NCI-H187 (cell line): ENCODE results near the gene ALKBH4.
"Not testable (repeated sequence)": the region's sequence is repeated elsewhere in the genome, so short reads cannot be mapped to it uniquely, and the experiment has no call there.

Experiments
- DNase-seq, 2 experiments: peaks; one replicate each; lab custom pipeline; 2025; lab: John Stamatoyannopoulos, UW

The ALKBH4 gene

GRCh38 chr7:102478314-102479208 lies 13.9 kb upstream of the ALKBH4 start, which contains the start of gene POLR2J:
POLR2J (minus strand) TSS chr7:102478922; CDS start chr7:102478860, 62 bp downstream.
- not testable (repeated sequence) for DNase-seq

- DNase-seq: not testable (repeated sequence)
Measured at GRCh38 chr7:102474736-102475435, 10.2 kb upstream of the ALKBH4 start.

DNA sequence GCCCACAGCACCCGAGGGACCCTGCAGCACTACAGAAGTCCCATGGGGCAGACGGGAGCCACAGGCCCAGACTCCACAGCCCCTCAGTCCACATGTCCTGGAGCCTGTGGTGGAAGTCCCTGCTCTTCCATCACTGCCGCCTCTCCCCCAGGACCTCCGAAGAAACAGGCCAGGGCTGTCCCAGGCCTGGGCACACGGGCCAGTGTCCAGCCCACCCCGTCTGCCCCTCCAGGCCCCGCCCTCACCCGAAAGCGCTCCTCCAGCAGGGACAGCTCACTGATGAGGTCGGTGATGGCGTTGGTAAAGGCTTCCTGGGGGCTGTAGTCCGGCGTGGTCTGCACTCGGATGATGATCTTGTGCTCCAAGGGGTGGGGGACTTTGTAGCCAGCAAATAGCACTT lies 9.5 kb upstream of the ALKBH4 start:
- DNase-seq: not testable (repeated sequence)

GRCh38 chr7:102473271-102473991 lies 8.8 kb upstream of the ALKBH4 start:
- no peak for DNase-seq

GRCh38 chr7:102472126-102473041 lies 7.7 kb upstream of the ALKBH4 start:
- DNase-seq: no peak

GRCh38 chr7:102471791-102472125 lies 7.1 kb upstream of the ALKBH4 start:
- no peak for DNase-seq

DNA sequence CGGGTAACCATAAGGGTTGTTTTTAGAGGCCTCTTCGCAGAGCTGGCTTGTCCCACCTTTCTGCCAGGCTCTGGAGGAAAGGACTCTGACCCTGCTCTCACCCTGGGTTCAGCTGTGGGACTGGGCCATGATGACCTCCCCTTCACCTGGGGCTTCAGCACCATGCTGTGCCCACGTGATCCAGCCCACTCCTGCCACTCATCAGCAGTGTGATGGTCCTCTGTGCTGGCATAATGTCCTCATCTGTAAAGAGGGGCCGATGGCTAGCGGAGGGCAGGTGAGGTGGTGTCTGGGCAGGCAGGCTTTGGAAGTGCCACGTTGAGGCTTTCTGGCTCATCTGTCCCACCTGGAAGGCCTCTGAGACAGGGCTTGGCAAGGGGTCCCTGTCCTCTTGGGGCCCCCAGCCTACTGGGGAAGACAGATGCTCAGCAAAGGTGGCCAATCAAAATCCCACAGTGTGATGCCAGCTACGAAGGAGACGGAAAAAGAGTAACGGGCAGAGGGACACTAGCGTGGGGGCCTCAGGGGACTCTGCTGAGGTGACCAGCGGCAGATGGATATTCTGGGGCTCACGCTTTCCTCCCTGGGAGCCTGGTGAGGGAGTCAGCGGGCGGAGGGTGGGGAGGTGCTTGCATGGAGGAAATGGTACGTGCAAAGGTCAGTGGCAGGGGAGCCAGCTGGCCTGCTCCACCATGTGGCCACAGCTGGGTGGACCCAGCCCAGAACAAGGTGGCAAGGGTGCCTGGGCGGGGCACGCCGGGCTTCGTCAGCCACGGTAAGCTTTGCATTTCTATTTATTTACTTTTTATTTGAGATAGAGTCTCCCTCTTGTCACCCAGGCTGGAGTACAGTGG lies 5.5 kb upstream of the ALKBH4 start:
- DNase-seq: no peak

GRCh38 chr7:102469351-102469971 lies 4.8 kb upstream of the ALKBH4 start:
- DNase-seq: no peak

DNA sequence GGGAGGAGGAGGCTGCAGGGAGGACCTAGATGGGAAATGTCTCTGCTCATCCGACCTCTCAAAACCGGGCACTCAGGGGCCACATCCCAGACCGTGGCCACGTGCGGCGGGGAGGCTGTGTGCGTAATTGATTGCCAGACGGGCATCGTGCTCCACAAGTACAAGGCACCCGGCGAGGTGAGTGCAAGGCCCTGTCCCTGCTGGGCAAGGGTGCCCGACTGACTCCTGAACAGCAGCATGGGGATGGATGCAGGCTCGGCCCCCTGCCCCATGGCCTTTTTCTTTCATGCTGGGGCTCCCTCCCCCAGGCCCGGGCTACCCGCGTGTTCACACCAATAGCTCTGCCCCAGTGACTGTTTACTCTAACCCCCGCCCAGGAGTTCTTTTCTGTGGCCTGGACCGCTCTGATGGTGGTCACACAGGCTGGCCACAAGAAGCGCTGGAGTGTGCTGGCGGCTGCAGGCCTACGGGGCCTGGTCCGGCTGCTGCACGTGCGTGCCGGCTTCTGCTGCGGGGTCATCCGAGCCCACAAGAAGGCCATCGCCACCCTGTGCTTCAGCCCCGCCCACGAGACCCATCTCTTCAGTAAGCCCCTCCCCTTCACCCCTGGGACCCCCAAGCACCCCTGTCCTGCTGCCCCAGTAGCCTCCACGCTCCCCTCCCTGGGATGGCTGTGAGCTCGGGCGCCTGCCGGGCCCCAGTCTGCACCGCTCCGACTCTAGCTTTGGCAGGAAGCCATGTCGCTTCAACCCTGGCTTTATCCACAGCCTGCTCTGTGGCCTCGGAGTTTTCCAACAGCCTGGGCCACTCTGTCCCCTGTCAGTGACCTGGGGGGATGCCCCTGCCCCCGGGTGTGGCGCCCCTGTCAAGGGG lies 4.1 kb upstream of the ALKBH4 start:
- no peak for DNase-seq

GRCh38 chr7:102467581-102468477 lies 3.2 kb upstream of the ALKBH4 start:
- DNase-seq: no peak

- DNase-seq: no peak
Measured at GRCh38 chr7:102466097-102466496, 1.4 kb upstream of the ALKBH4 start.

DNA sequence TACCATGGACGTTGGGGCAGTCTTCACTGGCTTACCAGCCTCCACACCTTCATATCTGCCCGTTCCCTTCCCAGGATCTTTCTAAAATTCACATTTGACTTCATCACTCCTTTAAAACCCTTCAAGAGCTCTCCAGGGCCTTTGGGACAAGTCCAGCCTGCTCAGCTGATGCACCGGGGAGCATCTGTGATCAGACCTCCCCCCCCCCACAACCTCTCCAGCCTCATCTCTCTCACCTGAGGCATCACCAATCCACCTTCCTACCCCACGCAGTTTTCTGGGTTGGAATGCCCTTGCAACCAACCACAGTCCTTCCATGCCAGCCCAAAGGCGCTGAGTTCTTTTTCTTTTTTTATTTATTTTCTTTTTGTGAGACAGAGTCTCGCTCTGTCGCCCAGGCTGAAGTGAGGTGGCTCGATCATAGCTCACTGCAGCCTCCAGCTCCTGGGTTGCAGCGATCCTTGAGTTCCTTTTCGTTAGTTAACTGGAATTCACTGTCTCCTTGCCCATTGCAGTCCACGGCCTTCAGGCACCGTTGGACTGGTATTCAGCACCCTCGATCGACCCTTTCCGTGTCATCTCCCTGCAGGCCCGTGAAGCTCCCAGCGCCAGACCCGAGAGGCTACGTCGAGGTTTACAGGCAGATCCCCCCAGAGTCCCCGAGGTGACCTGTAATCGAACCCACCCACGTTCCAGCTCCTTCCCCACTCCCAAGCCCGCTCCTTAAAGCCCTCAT lies 654 bp downstream of the ALKBH4 start:
- DNase-seq: no peak

DNA sequence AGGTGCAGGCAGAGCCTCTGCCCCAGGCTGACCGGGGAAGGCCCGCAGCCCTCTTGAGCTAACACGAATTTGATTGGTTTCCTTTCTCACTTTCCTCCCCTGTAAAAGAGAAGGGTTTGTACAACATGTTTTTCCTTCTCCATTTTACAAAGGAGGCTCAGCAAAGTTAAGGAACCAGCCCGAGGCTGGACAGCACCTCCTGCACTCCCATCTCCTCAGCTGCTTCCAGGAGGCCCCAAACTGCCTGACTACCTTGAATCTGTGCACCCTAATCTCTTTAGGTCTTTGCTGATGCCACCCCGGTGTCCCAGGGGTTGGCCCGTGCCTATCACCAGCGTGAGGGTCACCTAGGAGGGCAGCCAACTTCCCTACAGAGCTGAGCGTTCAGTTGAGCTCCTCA lies 4.2 kb downstream of the ALKBH4 start:
- no peak for DNase-seq

DNA sequence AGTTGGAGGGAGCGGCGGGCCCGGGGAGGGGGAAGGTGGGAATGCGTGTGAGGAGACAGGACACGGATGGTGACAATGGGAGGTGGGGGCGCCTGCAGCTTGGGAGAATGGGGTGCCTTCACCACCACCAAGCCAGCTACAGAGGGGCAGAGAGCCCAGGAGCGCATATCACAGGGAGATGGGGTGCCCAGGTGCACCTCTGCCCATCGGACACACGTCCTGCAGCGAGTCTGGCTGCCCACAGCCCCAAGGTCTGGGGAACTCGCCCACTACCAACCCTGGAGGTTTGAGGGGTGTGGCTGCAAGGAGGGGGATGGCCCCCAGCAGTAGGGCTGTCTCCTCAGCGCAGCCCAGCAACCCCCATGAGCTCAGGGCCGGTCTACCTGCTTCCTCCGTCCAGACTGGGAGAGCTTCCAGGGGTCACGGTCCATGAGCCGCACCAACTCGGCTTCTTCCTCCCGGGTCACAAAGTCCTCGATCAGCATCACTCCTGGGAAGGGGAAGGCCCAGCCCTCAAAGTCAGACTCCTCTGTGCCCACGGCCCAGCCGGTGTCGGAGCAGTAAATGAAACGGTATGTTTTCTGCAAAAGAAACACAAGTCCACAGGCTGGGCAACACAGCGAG lies 5.3 kb downstream of the ALKBH4 start:
- no peak for DNase-seq

DNA sequence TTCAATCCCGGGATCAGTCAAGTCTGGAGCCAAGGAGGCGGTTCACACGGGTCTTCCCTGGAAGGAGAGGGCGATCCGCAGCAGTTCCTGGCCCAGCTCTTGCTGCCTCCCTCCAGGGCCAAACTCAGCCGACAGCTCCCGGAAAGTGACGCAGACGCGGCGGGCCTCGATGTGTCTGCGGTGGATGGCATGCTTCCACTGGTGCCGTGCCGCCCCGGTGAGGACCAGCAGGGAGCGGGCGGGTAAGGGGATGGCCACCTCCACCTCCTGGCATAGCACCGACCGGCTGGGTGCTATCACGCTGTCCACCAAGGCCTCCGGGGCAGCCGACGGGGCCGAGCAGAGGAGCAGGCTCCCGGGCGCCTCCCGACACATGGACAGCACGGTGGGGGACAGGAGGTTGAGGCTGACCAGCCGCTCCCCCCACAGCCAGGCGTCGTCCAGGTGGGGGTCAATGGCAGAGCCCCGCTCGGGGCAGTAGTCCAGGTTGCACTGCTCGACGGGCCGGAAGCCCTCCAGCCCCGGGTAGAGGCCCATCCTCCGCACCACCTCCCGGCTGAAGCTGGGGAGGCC lies 7.2 kb downstream of the ALKBH4 start:
- DNase-seq: no peak

DNA sequence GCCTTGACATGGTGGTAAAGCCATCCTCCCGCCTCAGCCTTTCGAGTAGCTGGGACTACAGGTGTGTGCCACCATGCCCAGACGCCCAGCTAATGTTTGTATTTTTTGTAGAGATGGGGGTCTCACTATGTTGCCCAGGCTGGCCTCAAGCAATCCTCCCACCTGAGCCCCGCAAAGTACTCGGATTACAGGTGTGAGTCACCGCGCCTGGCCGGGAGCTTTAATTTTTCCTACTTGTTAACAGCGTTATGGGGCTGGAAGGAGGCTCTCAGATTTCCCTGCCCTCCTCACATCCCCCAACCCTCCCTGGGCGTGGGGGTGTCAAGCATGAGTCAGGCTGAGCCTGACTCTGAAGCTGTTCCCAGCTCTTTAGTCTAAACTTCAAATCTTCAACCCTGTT lies 8.3 kb downstream of the ALKBH4 start:
- DNase-seq: no peak

- no peak for DNase-seq
Measured at GRCh38 chr7:102455596-102455995, 9.1 kb downstream of the ALKBH4 start.
